Activated T-helper 17 cell treated with anti-CD3 and anti-CD28 coated beads, Interleukin-2, amount 50 U/mL, for 72 hours (primary cell): ENCODE measurements around the gene CYTH4. TPM values are rescaled to one million over a fixed set of nuclear protein-coding genes. Genes with fewer than 3 reads are reported as not detected.

ENCODE experiments used
- ATAC-seq: fragments of 150-1000 bp; cut with Tn5 transposase; replicated peaks from 2 replicates; pipeline ENCODE4 v1.10.0; 2021; ENCODE audit warnings: mild to moderate bottlenecking, moderate library complexity
- H3K27ac Mint-ChIP-seq: one replicate; pipeline ENCODE4 v1.8.0; 2022; ENCODE audit warnings: mixed read lengths
- H3K27me3 Mint-ChIP-seq: one replicate; pipeline ENCODE4 v1.8.0; 2022; ENCODE audit warnings: mixed read lengths
- H3K36me3 Mint-ChIP-seq: one replicate; pipeline ENCODE4 v1.8.0; 2022; ENCODE audit warnings: low read depth, mild to moderate bottlenecking, mixed read lengths
- H3K4me1 Mint-ChIP-seq: one replicate; pipeline ENCODE4 v1.8.0; 2022; ENCODE audit warnings: mixed read lengths
- H3K4me3 Mint-ChIP-seq: one replicate; pipeline ENCODE4 v1.8.0; 2022; ENCODE audit warnings: mild to moderate bottlenecking, mixed read lengths
- H3K9me3 Mint-ChIP-seq: one replicate; pipeline ENCODE4 v1.8.0; 2022; ENCODE audit warnings: mixed read lengths
- total RNA-seq, 2 donors: library from RNA; stranded (reverse); gene quantifications; one replicate each; pipeline ENCODE4 v1.2.3, GENCODE V29; 2022

Gene CYTH4
- total RNA-seq, 2 donors from 2014 or later: 53.7 to 124 TPM

- Mint-ChIP-seq H3K36me3 (peaks cover 83% of the 10 kb centered on the region), H3K27me3 (no peaks in the 10 kb centered on the region), H3K27ac (peak overlapping the region; percentile 26), H3K4me3 (peak overlapping the region; percentile 98), H3K4me1 (peaks cover 64% of the 10 kb centered on the region), H3K9me3 (no peaks in the 10 kb centered on the region)
- ATAC-seq: no peak
Observed at GRCh38 chr22:37285937-37286336, 3.6 kb downstream of the CYTH4 start.

- H3K27ac Mint-ChIP-seq: peak overlapping the region; percentile 84
- ATAC-seq: peak; percentile 50
- H3K27me3 Mint-ChIP-seq: no peaks in the 10 kb centered on the region
- H3K4me1 Mint-ChIP-seq: peaks cover 67% of the 10 kb centered on the region
- H3K36me3 Mint-ChIP-seq: peaks cover 96% of the 10 kb centered on the region
- H3K9me3 Mint-ChIP-seq: no peaks in the 10 kb centered on the region
- peak overlapping the region; percentile 98 for H3K4me3 Mint-ChIP-seq
Observed at GRCh38 chr22:37287550-37287951, 5.2 kb downstream of the CYTH4 start.

DNA sequence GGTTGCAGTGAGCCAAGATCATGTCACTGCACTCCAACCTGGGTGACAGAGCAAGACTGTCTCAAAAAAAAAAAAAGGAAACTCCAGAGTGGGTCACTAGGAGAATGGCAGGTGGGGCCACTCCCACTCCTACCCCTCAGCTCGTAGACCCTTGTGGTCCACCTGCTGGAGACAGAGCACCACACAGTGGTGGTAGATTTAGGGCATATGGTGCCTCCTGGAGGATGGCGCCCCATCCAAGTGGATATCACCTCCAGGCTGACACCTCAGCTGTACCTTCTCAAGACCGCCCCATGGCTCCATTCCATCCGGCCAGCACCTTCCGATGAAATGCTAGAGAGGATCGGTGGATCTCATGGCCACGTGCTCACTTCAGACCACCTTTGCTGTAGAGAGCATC, 6.2 kb downstream of the CYTH4 start:
- H3K27me3 Mint-ChIP-seq: no peaks in the 10 kb centered on the region
- H3K36me3 Mint-ChIP-seq: peaks cover 96% of the 10 kb centered on the region
- no peaks in the 10 kb centered on the region for H3K9me3 Mint-ChIP-seq
- H3K4me3 Mint-ChIP-seq: peak overlapping the region; percentile 43
- no peak overlapping the region for H3K27ac Mint-ChIP-seq
- peaks cover 68% of the 10 kb centered on the region for H3K4me1 Mint-ChIP-seq
- ATAC-seq: no peak

GRCh38 chr22:37289156-37289735, 6.9 kb downstream of the CYTH4 start:
- Mint-ChIP-seq H3K36me3 (peaks cover 93% of the 10 kb centered on the region), H3K27ac (peak overlapping the region; percentile 54), H3K4me1 (peaks cover 69% of the 10 kb centered on the region), H3K27me3 (no peaks in the 10 kb centered on the region), H3K9me3 (no peaks in the 10 kb centered on the region), H3K4me3 (peak overlapping the region; percentile 43)
- peak; percentile 56 for ATAC-seq

DNA sequence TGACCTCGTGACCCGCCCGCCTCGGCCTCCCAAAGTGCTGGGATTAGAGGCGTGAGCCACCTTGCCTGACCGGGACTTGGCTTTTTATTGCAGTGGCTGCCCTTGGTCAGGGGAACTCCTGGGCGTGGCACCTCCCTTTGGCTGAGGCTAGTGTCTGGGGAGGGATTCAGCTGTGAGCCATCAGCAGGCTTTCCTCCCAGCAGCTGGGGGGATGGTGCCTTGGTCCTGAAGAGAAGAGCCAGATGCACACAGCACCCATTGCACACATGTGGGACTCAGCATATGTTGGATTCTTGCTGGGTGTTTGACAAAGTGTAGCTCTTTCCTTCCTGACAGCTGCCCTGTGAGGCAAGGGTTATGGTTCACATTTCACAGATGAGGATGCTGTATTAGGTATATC, 8.4 kb downstream of the CYTH4 start:
- H3K36me3 Mint-ChIP-seq: peaks cover 93% of the 10 kb centered on the region
- H3K4me1 Mint-ChIP-seq: peaks cover 62% of the 10 kb centered on the region
- H3K4me3 Mint-ChIP-seq: peak overlapping the region; percentile 48
- no peak for ATAC-seq
- H3K27me3 Mint-ChIP-seq: no peaks in the 10 kb centered on the region
- H3K27ac Mint-ChIP-seq: peak overlapping the region; percentile 59
- no peaks in the 10 kb centered on the region for H3K9me3 Mint-ChIP-seq

- peak; percentile 85 for ATAC-seq
- H3K4me3 Mint-ChIP-seq: peak overlapping the region; percentile 48
- H3K36me3 Mint-ChIP-seq: peaks cover 93% of the 10 kb centered on the region
- no peaks in the 10 kb centered on the region for H3K27me3 Mint-ChIP-seq
- H3K4me1 Mint-ChIP-seq: peaks cover 54% of the 10 kb centered on the region
- no peaks in the 10 kb centered on the region for H3K9me3 Mint-ChIP-seq
- H3K27ac Mint-ChIP-seq: peak overlapping the region; percentile 59
Observed at GRCh38 chr22:37291559-37292298, 9.4 kb downstream of the CYTH4 start.

DNA sequence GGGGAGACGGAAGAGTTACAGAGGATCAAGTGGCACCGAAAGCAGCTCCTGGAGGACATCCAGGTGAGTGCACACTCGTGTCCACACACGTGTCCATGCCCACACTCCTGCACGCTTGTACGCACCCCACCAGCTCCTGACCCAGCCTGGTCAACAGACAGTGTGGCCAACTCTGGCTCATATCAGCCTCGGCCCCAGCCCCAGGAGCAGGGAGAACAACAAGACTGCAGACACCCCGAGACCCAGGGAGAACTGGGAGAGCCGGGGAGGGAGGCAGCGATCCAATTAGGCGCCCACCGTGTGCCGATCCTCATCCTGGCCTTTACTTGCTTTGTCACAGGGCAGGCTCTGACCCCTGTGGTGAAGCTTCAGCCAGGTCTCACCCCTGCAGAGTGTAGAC, 10.3 kb downstream of the CYTH4 start:
- no peaks in the 10 kb centered on the region for H3K27me3 Mint-ChIP-seq
- ATAC-seq: no peak
- H3K4me3 Mint-ChIP-seq: no peak overlapping the region
- peaks cover 93% of the 10 kb centered on the region for H3K36me3 Mint-ChIP-seq
- H3K27ac Mint-ChIP-seq: peak overlapping the region; percentile 59
- H3K9me3 Mint-ChIP-seq: no peaks in the 10 kb centered on the region
- H3K4me1 Mint-ChIP-seq: peaks cover 45% of the 10 kb centered on the region

DNA sequence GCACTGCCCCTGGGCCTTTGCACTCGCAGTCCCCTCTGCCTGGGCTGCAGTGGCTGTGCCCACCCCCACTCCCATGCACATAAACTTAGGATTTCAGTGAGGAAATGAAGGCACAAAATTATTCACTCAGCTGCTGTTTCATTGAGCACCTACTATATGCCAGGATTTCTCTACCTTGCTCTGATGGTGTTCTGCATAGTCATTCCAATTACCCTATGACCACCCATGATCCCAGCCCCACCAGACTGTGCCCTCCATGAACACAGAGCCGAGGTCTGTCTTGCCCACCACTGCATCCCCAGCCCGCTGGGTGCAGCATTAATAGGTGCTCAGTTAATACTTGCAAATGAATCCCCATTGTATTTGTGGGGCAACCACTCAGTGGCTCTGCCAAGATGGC, 10.9 kb downstream of the CYTH4 start:
- no peak overlapping the region for H3K27ac Mint-ChIP-seq
- ATAC-seq: no peak
- H3K27me3 Mint-ChIP-seq: no peaks in the 10 kb centered on the region
- H3K9me3 Mint-ChIP-seq: no peaks in the 10 kb centered on the region
- no peak overlapping the region for H3K4me3 Mint-ChIP-seq
- peaks cover 45% of the 10 kb centered on the region for H3K4me1 Mint-ChIP-seq
- peaks cover 93% of the 10 kb centered on the region for H3K36me3 Mint-ChIP-seq

DNA sequence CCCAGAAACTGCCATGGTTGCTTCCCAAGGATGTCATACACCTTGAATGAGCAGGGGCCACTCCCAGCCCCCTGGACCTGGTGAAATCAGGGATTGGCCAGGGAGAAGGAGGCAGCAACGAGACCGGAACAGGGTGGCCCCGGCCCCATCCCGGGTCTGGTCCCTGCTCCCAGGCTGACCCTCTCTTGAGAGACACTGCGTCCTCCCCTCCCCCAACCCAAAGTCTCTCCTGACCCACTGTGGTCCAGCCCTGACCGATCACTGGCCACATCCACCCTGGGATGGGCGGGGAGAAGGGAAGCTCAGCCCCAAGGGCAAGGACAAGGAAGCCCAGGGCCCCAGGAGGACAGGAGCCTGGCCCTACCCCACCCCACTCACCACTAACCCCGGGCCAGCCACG, 12.4 kb downstream of the CYTH4 start:
- H3K27me3 Mint-ChIP-seq: no peaks in the 10 kb centered on the region
- ATAC-seq: no peak
- peak overlapping the region; percentile 40 for H3K27ac Mint-ChIP-seq
- no peak overlapping the region for H3K4me3 Mint-ChIP-seq
- H3K4me1 Mint-ChIP-seq: peaks cover 38% of the 10 kb centered on the region
- peaks cover 94% of the 10 kb centered on the region for H3K36me3 Mint-ChIP-seq
- H3K9me3 Mint-ChIP-seq: no peaks in the 10 kb centered on the region

- Mint-ChIP-seq H3K27ac (peak overlapping the region; percentile 40), H3K36me3 (peaks cover 94% of the 10 kb centered on the region), H3K9me3 (no peaks in the 10 kb centered on the region), H3K4me3 (no peak overlapping the region), H3K4me1 (peaks cover 41% of the 10 kb centered on the region), H3K27me3 (no peaks in the 10 kb centered on the region)
- no peak for ATAC-seq
Observed at GRCh38 chr22:37295213-37295886, 13.0 kb downstream of the CYTH4 start.

DNA sequence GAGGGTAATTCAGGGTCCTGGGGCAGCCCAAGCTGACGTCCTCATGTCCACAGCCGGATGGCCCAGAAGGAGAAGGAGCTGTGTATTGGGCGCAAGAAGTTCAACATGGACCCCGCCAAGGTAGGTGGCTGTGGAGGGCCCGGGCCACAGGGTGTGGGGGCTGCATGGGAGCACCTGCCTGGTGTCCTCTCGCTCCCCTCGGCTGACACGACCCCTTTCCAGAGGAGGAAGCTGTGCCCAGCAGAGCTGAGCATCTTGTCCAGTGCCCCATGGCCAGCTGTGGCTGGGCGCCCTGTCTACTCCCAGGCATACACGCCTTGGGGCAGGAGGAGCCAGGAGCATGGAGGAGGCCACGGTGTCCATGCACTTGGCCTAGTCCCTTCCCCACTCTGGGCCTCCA, 13.6 kb downstream of the CYTH4 start:
- H3K4me1 Mint-ChIP-seq: peaks cover 46% of the 10 kb centered on the region
- no peaks in the 10 kb centered on the region for H3K27me3 Mint-ChIP-seq
- no peaks in the 10 kb centered on the region for H3K9me3 Mint-ChIP-seq
- no peak for ATAC-seq
- peak overlapping the region; percentile 40 for H3K27ac Mint-ChIP-seq
- H3K4me3 Mint-ChIP-seq: no peak overlapping the region
- peaks cover 95% of the 10 kb centered on the region for H3K36me3 Mint-ChIP-seq

DNA sequence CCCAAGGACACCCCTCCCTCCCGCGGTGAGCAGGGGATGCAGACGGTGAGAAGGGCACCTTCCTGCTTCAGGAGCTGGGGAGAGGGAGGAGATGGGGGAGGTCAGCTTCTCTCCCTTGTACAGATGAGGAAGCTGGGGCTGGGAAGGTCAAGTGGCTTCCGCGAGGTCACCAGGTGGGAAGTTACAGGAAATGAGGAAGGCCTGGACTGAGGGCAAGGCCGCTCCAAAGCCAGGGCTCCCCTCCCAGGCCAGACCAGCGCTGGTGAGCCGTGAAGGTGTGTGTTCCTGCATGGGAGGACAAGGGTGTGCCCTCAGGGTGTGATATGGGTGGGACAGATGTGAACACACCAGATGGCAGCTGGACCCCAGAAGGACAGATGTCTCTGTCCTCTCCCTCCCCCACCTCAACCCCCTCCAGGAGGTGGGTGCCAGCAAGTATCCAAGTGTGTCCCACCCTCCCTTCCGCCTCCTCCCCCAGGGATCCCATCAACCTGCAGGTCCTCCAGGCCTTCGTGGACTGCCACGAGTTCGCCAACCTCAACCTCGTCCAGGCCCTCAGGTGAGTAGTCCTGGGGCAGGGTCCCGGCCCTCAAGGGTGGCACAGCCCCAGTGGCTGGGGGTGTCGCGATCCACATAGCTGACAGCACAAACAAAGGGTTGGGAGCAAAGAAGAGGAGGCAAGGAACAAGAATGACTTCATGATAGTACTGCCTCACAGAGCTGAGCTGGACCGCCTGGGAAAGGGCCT, 16.6 kb downstream of the CYTH4 start:
- ATAC-seq: no peak
- Mint-ChIP-seq H3K4me3 (no peak overlapping the region), H3K4me1 (peaks cover 43% of the 10 kb centered on the region), H3K9me3 (no peaks in the 10 kb centered on the region), H3K36me3 (peaks cover 97% of the 10 kb centered on the region), H3K27ac (peak overlapping the region; percentile 75), H3K27me3 (no peaks in the 10 kb centered on the region)

GRCh38 chr22:37299969-37300509, 17.7 kb downstream of the CYTH4 start:
- Mint-ChIP-seq H3K36me3 (peaks cover 93% of the 10 kb centered on the region), H3K4me1 (peaks cover 42% of the 10 kb centered on the region), H3K9me3 (no peaks in the 10 kb centered on the region), H3K27ac (peak overlapping the region; percentile 95), H3K27me3 (no peaks in the 10 kb centered on the region), H3K4me3 (peak overlapping the region; percentile 80)
- ATAC-seq: no peak

GRCh38 chr22:37300551-37301017, 18.3 kb downstream of the CYTH4 start:
- Mint-ChIP-seq H3K9me3 (no peaks in the 10 kb centered on the region), H3K27me3 (no peaks in the 10 kb centered on the region), H3K36me3 (peaks cover 93% of the 10 kb centered on the region), H3K4me3 (peak overlapping the region; percentile 80), H3K4me1 (peaks cover 45% of the 10 kb centered on the region), H3K27ac (peak overlapping the region; percentile 95)
- no peak for ATAC-seq
